C4-2B (cell line): ENCODE measurements around the gene FDPS.

Experiments used
- CTCF ChIP-seq: fragments of 450-650 bp; conservative IDR thresholded peaks from 2 replicates; pipeline ENCODE4 v1.5.1; 2017; ENCODE audit warnings: mild to moderate bottlenecking
- ZFX ChIP-seq: fragments of 450-650 bp; IDR thresholded peaks from 2 replicates; pipeline ENCODE4 v1.6.1; 2017

DNA sequence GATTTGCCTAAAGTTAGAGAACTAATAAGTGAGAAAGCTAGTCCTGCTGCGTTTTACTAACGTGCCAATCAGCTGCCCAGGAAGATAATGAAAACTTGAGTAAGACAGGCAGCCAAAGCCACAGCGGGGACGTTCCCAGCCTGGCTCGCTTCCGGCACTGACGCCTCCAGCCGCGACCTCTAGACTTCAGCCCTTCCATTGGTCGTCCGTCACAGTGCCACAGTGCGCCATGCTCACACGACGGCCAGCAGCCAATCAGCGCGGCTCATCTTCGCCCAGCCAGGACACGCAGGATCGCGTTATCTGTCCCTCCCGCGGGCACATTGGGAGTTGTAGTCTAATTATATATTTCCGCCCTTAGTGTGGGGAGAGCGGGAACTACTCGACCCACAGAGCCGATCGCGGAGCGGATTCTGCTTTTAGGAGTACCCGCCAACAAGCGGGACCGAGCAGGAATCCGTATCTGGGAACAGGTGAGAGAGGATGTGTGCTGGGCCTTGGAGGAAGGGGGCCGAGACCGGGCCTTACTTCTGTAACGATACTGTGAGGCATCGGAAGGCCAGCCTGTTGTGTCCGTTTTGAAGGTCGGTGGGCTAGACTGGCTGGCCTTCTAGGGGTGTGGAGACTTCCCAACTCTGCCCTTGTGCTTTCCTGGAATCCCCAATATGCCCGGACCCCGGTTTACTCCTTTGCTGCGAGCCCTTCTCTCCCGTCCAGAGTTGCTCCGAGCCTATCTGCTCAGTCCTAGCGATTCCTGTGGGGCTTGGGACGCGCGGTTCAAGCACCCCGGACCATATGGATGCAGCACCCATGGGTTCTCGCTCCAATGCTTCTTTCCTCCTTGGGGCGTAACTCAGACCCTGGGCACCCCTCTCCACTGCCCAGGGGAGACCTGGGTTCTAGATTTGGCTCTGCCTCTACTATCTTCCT, at the start of gene FDPS:
- TF ChIP-seq CTCF (no peak), ZFX (peak; percentile 25; the same call in 1 of the 2 replicates)
